Transverse colon (tissue), 4 donors: ENCODE data around the gene CGB8. TPM values are rescaled to one million over a fixed set of nuclear protein-coding genes. Genes with fewer than 3 reads are reported as not detected.

ENCODE experiments used
- DNase-seq: peaks from one replicate; pipeline ENCODE4 v3.0.0-alpha.2; 2019
- H3K27ac ChIP-seq, 4 donors: fragments of 200-600 bp; sonication (generic); 2 replicates each; pipeline ENCODE4 v1.5.1; 2016 to 2018; ENCODE audit warnings: inconsistent platforms in 4 of 4
- H3K27me3 ChIP-seq: fragments of 200-600 bp; sonication (generic); 2 replicates; pipeline ENCODE4 v1.5.1; 2017; ENCODE audit warnings: inconsistent platforms
- H3K36me3 ChIP-seq, 4 donors: fragments of 200-600 bp; sonication (generic); 2 replicates each; pipeline ENCODE4 v1.5.1; 2017 to 2019; ENCODE audit warnings: inconsistent platforms in 4 of 4
- H3K4me1 ChIP-seq, 4 donors: fragments of 200-600 bp; sonication (generic); 2 replicates each; pipeline ENCODE4 v1.5.1; 2017 to 2020; ENCODE audit warnings: inconsistent platforms in 4 of 4
- H3K4me3 ChIP-seq, 4 donors: fragments of 200-600 bp; sonication (generic); 1 replicate in 1 of 4; 2 replicates in 3 of 4; pipeline versions ENCODE4 v1.5.1 to v1.6.1; 2017 to 2019; ENCODE audit warnings: inconsistent platforms in 4 of 4
- H3K9me3 ChIP-seq, 2 donors: fragments of 200-600 bp; sonication (generic); 2 replicates each; pipeline ENCODE4 v1.5.1; 2017 to 2019; ENCODE audit warnings: inconsistent platforms in 2 of 2
- CTCF ChIP-seq, 5 experiments: fragments of 200-600 bp in 3 of 5; fragments of 450-650 bp in 2 of 5; sonication (generic) in 3 of 5; IDR thresholded peaks; 1 replicate in 2 of 5; 2 replicates in 3 of 5; pipeline ENCODE4 v1.5.1; 2016 to 2017; ENCODE audit warnings: antibody characterized with exemption in 5 of 5, inconsistent platforms in 3 of 5, mild to moderate bottlenecking in 2 of 5, moderate library complexity in 1 of 5
- EP300 ChIP-seq: sonication (generic); formaldehyde crosslinking; IDR thresholded peaks from one replicate; pipeline ENCODE4 v1.6.1; 2017; ENCODE audit warnings: antibody characterized with exemption, low read depth
- POLR2A ChIP-seq: fragments of 450-650 bp; IDR thresholded peaks from one replicate; pipeline ENCODE4 v1.6.1; 2016; ENCODE audit warnings: antibody characterized with exemption, mild to moderate bottlenecking, moderate library complexity
- POLR2AphosphoS5 ChIP-seq, 3 donors: sonication (generic); formaldehyde crosslinking; IDR thresholded peaks; one replicate each; pipeline ENCODE4 v1.6.1; 2016; ENCODE audit warnings: antibody characterized with exemption in 3 of 3
- WGBS, 2 donors: methylation state at CpG; one replicate each; pipeline ENCODE4 v1.1.5; 2018; ENCODE audit warnings: low coverage in 1 of 2; 5-methylcytosine and 5-hydroxymethylcytosine counted together
- in situ Hi-C, 4 donors: fragments of 200-750 bp; cut with MboI; loops; one replicate each; pipeline versions ENCODE4 v1.15.0 to v1.15.1; 2017; ENCODE audit warnings: low sequenced_read_pairs in 3 of 4, low pct_ligation_motif_present in 1 of 4, low pct_unique_long_range_greater_than_20kb in 1 of 4
- intact Hi-C: fragments of 100-400 bp; cut with DNase I; formaldehyde crosslinking; loops from one replicate; pipeline ENCODE4 v1.15.1; 2023; ENCODE audit warnings: low total_unique reads
- total RNA-seq, 4 donors: library from RNA; depleted of rRNA; stranded (reverse); fragments of >200 nt; gene quantifications; one replicate each; pipeline ENCODE4 v1.1.0, GENCODE V29; 2016

CGB8 gene
- total RNA-seq, 4 donors from 2014 or later, result not detected

- Histone ChIP-seq H3K9me3 (no peaks in the 10 kb centered on the region), H3K4me3 (no peak overlapping the region), H3K27ac (no peak overlapping the region), H3K27me3 (no peaks in the 10 kb centered on the region), H3K4me1 (no peaks in the 10 kb centered on the region), H3K36me3 (peaks cover 0 to 33% (median 11%) of the 10 kb centered on the region in 4 donors)
- intact Hi-C loops, result no loop called here
- WGBS, 2 donors, result 97% methylated on average over 22 of the region's 22 CpGs; no CpG with 5 or more reads in 1 of the 2 donors
- TF ChIP-seq EP300 (no peak), POLR2A (no peak), POLR2AphosphoS5 (IDR thresholded peaks at IDR 0.05) (no peak), CTCF (IDR thresholded peaks at IDR 0.05) (no peak)
- DNase-seq, result no peak
- in situ Hi-C loops, result no loop called here
Measured at GRCh38 chr19:49006905-49007304, 42.0 kb downstream of the CGB8 start.

- in situ Hi-C loops (no loop called here), intact Hi-C loops (no loop called here)
- no peak overlapping the region for H3K27ac ChIP-seq
- H3K9me3 ChIP-seq, result no peaks in the 10 kb centered on the region
- TF ChIP-seq POLR2A (no peak), EP300 (no peak), POLR2AphosphoS5 (IDR thresholded peaks at IDR 0.05) (no peak), CTCF (IDR thresholded peaks at IDR 0.05) (no peak)
- 94 to 97% methylated on average over 2 to 7 of the region's 7 CpGs for WGBS, 2 donors
- no peaks in the 10 kb centered on the region for H3K27me3 ChIP-seq
- DNase-seq, result no peak
- no peaks in the 10 kb centered on the region for H3K4me1 ChIP-seq
- peaks cover 0 to 31% (median 8%) of the 10 kb centered on the region in 4 donors for H3K36me3 ChIP-seq
- no peak overlapping the region for H3K4me3 ChIP-seq
Measured at GRCh38 chr19:49004964-49005614, 43.8 kb downstream of the CGB8 start.

- intact Hi-C loops, result no loop called here
- H3K36me3 ChIP-seq, result peaks cover 0 to 27% (median 5%) of the 10 kb centered on the region in 4 donors
- no peak for DNase-seq
- WGBS, 2 donors, result 96% methylated on average over 15 of the region's 15 CpGs; no CpG with 5 or more reads in 1 of the 2 donors
- in situ Hi-C loops, result no loop called here
- H3K27me3 ChIP-seq, result no peaks in the 10 kb centered on the region
- no peak overlapping the region for H3K27ac ChIP-seq
- H3K4me1 ChIP-seq, result no peaks in the 10 kb centered on the region
- no peak overlapping the region for H3K4me3 ChIP-seq
- TF ChIP-seq POLR2A, result no peak
- no peak for TF ChIP-seq CTCF (IDR thresholded peaks at IDR 0.05)
- TF ChIP-seq EP300, result no peak
- TF ChIP-seq POLR2AphosphoS5 (IDR thresholded peaks at IDR 0.05), result no peak
- H3K9me3 ChIP-seq, result no peaks in the 10 kb centered on the region
Measured at GRCh38 chr19:49004133-49004532, 44.8 kb downstream of the CGB8 start.

GRCh38 chr19:48999481-49000325, 49.2 kb downstream of the CGB8 start:
- Histone ChIP-seq H3K27ac (no peak overlapping the region), H3K9me3 (no peaks in the 10 kb centered on the region), H3K27me3 (no peaks in the 10 kb centered on the region), H3K36me3 (peaks cover 0 to 14% (median 2%) of the 10 kb centered on the region in 4 donors), H3K4me1 (peaks cover under 1 to 7% (median 4%) of the 10 kb centered on the region in 4 donors), H3K4me3 (no peak overlapping the region)
- intact Hi-C loops, result no loop called here
- TF ChIP-seq POLR2AphosphoS5 (IDR thresholded peaks at IDR 0.05), result no peak
- peak; percentile 46 to 62 (median 54) for TF ChIP-seq CTCF (IDR thresholded peaks at IDR 0.05)
- no peak for TF ChIP-seq EP300
- no peak for TF ChIP-seq POLR2A
- in situ Hi-C loops, result no loop called here
- 59% methylated on average over 16 of the region's 16 CpGs; no CpG with 5 or more reads in 1 of the 2 donors for WGBS, 2 donors
- DNase-seq, result peak; percentile 69
